RWPE2 (cell line): ENCODE results near the gene SH2B3.

Source experiments
- ATAC-seq: fragments of 200-7000 bp; cut with Tn5 transposase; 3 replicates; pipeline ENCODE4 v1.9.1; 2021; ENCODE audit warnings: low read depth
- DNase-seq: peaks from one replicate; pipeline ENCODE4 v3.0.0-alpha.2; 2020; ENCODE audit warnings: low spot score
- H3K27ac ChIP-seq: fragments of 450-650 bp; 2 replicates; pipeline ENCODE4 v1.5.1; 2017; ENCODE audit warnings: mild to moderate bottlenecking; ENCODE audit not compliant: poor library complexity, severe bottlenecking
- H3K27me3 ChIP-seq: fragments of 250-450 bp; sonication (Bioruptor Pico); 2 replicates; pipeline ENCODE4 v1.5.1; 2021; ENCODE audit warnings: mild to moderate bottlenecking, moderate library complexity; ENCODE audit not compliant: insufficient read depth, poor library complexity, severe bottlenecking
- H3K36me3 ChIP-seq: fragments of 250-450 bp; sonication (Bioruptor Pico); 2 replicates; pipeline ENCODE4 v1.5.1; 2020; ENCODE audit warnings: low read depth, mild to moderate bottlenecking, moderate library complexity
- H3K4me1 ChIP-seq: fragments of 250-450 bp; sonication (Bioruptor Pico); 2 replicates; pipeline ENCODE4 v1.5.1; 2021; ENCODE audit warnings: mild to moderate bottlenecking, moderate library complexity; ENCODE audit not compliant: insufficient read depth, poor library complexity, severe bottlenecking
- H3K4me3 ChIP-seq: fragments of 250-450 bp; sonication (Bioruptor Pico); 2 replicates; pipeline ENCODE4 v1.5.1; 2021; ENCODE audit warnings: mild to moderate bottlenecking, moderate library complexity; ENCODE audit not compliant: severe bottlenecking
- H3K9me3 ChIP-seq: fragments of 250-450 bp; sonication (Bioruptor Pico); 2 replicates; pipeline ENCODE4 v1.5.1; 2021; ENCODE audit warnings: mild to moderate bottlenecking, moderate library complexity; ENCODE audit not compliant: severe bottlenecking
- CTCF ChIP-seq: fragments of 450-650 bp; IDR thresholded peaks from one replicate; pipeline ENCODE4 v1.5.1; 2017; ENCODE audit warnings: mild to moderate bottlenecking, moderate library complexity; ENCODE audit not compliant: poor library complexity, severe bottlenecking

SH2B3 gene

GRCh38 chr12:111424189-111424792 is 18.6 kb downstream of the SH2B3 start:
- ATAC-seq = no peak
- Histone ChIP-seq H3K27me3 (no peaks in the 10 kb centered on the region), H3K27ac (no peak overlapping the region), H3K36me3 (peaks cover 30% of the 10 kb centered on the region), H3K9me3 (no peaks in the 10 kb centered on the region), H3K4me3 (no peak overlapping the region), H3K4me1 (peaks cover 18% of the 10 kb centered on the region)
- DNase-seq = no peak
- no peak for TF ChIP-seq CTCF

DNA sequence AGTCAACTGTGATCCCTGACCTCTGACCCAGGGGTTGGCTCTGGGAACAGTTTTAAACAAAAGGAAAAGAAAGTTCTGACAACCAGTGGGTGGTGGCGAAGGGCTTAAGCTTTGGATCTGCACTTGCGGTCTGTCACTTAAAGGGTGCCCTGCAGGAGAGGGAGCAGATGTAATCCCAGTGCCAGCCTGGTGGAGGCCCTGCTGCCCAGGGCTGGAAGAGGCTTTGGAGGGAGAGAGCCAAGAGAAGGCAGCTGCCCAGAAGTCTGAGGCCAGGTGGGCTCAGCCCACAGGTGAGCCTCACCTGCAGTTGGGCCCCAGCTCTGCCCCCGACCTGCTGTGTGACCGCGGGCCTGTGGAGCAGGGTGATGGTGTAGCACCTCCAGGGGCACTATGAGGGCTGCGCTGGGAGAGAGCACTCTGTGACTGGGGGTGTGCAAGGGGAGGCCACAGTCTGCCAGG is 19.1 kb downstream of the SH2B3 start:
- DNase-seq (no peak), ATAC-seq (peak; percentile 17; the same call in 2 of the 3 replicates)
- no peaks in the 10 kb centered on the region for H3K27me3 ChIP-seq
- no peaks in the 10 kb centered on the region for H3K9me3 ChIP-seq
- TF ChIP-seq CTCF = no peak
- H3K4me3 ChIP-seq = no peak overlapping the region
- H3K4me1 ChIP-seq = peaks cover 18% of the 10 kb centered on the region
- peaks cover 27% of the 10 kb centered on the region for H3K36me3 ChIP-seq
- H3K27ac ChIP-seq = peak overlapping the region; percentile 48

DNA sequence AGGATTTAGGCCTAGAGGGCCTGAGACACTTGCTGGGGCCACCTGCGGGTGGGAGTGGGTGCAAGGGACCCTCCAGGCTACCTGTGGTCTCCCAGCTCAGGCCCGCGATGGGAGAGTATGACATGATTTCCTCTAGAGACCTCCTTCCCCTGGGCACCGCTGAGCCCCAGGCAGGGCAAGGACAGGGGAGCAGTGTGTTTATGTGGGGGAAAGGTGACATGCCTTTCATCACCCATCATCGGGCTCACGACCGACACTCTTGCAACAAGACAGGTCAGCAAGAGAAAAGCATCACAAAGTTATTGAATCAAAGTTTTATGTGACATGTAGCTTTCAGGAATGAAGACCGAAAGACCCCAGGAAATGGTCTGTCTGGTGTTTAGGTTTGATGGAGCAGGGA is 19.9 kb downstream of the SH2B3 start:
- peak overlapping the region; percentile 48 for H3K27ac ChIP-seq
- no peaks in the 10 kb centered on the region for H3K9me3 ChIP-seq
- DNase-seq (no peak), ATAC-seq (peak; percentile 77)
- peaks cover 18% of the 10 kb centered on the region for H3K4me1 ChIP-seq
- TF ChIP-seq CTCF = no peak
- peaks cover 22% of the 10 kb centered on the region for H3K36me3 ChIP-seq
- H3K27me3 ChIP-seq = no peaks in the 10 kb centered on the region
- H3K4me3 ChIP-seq = no peak overlapping the region

GRCh38 chr12:111426344-111427185 is 20.8 kb downstream of the SH2B3 start:
- TF ChIP-seq CTCF = no peak
- peaks cover 16% of the 10 kb centered on the region for H3K36me3 ChIP-seq
- H3K4me1 ChIP-seq = peaks cover 23% of the 10 kb centered on the region
- no peak for DNase-seq
- H3K27ac ChIP-seq = peak overlapping the region; percentile 48
- H3K9me3 ChIP-seq = no peaks in the 10 kb centered on the region
- H3K27me3 ChIP-seq = no peaks in the 10 kb centered on the region
- no peak overlapping the region for H3K4me3 ChIP-seq
- ATAC-seq = peak; percentile 30; the same call in 1 of the 3 replicates
